HG02981 (cell line): ENCODE measurements around the gene ZG16.

ENCODE experiments used
- ATAC-seq: cut with Tn5 transposase; IDR thresholded peaks from one replicate; pipeline ENCODE4 v1.9.1; 2021; ENCODE audit warnings: mild to moderate bottlenecking, moderate library complexity; ENCODE audit not compliant: unreplicated experiment

Gene ZG16

DNA sequence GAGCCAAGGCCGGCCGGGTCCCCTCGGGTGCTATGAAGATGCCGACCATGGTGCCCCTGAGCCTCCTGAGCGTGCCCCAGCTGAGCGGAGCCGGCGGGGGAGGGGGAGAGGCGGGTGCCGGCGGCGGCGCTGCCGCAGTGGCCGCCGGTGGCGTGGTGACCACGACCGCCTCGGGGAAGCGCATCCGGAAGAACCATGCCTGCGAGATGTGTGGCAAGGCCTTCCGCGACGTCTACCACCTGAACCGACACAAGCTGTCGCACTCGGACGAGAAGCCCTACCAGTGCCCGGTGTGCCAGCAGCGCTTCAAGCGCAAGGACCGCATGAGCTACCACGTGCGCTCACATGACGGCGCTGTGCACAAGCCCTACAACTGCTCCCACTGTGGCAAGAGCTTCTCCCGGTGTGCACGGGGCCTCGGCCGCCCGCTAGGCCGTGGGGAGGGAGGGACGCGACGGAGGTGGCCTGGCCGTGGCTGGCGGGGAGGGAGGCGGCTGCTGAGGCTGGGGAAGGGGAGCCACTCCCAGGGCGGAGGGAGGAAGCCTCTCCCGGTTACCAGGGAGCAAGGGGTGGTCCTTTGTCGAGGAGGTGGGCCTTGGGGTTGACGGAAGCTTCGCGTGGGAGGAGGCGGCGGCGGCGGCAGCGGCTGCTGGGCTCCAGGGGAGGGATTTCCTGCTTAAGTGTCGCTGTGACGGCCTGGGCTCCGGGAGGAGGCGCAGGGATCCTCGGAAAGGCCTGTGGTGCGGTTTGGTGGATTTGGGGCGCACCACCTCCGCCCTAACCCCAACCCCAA lies 29.6 kb downstream of the ZG16 start:
- ATAC-seq, result no peak

- ATAC-seq, result no peak
Observed at GRCh38 chr16:29808219-29808900, 30.3 kb downstream of the ZG16 start.

DNA sequence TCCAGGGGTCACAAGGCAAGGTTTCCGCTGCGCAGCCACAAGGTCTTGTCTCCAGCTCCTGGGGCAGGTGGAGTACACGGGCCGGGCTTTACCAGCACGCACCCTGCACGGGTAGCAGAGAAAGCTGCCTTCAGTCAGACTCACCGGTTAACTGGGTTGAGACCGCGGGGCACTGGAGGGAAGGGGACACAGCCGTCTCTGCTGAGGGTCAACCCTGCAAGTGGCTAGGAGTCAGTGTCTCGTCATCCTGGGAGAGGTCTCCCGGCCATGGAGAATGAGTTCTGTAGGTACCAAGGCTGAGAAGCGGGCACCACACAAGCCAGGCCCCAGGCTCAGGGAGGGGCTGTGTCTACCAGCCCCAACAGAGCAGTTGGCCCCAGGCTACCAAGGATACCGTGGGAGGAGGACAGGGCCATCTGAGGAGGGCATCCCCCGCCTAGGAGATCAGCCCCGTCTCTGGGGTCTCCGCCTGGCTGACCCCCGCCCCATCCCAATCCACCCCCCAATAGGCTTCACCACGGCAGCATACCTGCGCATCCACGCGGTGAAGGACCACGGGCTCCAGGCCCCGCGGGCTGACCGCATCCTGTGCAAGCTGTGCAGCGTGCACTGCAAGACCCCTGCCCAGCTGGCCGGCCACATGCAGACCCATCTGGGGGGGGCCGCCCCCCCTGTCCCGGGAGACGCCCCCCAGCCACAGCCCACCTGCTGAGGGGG lies 31.1 kb downstream of the ZG16 start:
- no peak for ATAC-seq

DNA sequence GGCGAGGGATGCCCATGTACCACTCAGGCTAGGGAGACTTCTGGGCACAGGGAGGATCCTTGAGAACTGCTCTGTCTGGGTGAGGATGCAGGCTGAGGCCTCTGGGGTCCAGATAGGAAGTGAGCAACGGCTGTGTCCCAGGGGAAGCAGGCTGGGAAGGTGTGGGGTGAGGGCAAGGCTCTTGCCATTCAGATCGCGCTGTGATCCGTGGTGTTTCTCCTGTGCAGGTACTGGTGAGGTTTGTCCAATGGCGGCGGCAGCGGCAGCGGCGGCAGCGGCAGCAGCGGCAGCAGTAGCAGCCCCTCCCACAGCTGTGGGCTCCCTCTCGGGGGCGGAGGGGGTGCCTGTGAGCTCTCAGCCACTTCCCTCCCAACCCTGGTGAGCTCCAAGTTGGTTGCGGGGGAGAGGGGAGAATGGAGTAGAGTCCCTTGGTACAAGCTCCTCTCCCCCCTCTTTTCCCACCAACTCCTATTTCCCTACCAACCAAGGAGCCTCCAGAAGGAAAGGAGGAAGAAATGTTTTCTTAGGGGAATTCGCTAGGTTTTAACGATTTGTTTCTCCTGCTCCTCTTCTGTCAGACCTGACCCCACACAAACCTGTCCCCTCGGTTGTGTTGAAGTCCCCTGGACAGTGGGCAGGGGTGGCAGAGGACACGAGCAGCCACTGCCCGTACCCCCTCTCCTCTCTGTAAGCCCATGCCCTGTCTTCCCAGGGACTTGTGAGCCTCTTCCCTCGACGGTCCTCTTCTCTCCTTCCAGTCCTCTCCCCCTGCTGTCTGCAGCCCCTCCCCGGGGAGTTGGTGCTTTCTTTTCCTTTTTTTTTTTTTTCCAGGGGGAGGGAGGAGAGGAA lies 32.0 kb downstream of the ZG16 start:
- ATAC-seq, result no peak

DNA sequence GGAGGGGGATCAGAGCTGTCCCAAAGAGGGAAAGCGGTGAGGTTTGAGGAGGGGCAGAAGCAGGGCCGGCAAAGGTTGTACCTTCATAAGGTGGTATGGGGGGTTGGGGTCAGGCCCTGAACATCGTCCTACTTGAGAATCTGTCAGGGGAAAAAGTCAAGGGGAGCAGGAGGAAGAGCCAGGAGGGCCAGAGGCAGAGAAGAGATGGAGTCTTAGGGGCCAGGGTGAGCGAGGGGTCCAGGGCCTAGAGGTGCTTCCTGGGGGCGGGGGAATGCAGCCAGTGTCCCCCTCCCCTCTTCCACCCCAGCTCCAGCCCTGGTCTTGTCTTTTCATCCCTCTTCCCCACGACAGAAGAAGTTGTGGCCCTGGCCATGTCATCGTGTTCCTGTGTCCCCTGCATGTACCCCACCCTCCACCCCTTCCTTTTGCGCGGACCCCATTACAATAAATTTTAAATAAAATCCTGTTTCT lies 32.7 kb downstream of the ZG16 start:
- no peak for ATAC-seq

- ATAC-seq, result peak; percentile 34
Observed at GRCh38 chr16:29811170-29811895, 33.3 kb downstream of the ZG16 start.

GRCh38 chr16:29811896-29812665 lies 34.0 kb downstream of the ZG16 start, which contains the start of gene PRRT2:
Gene PRRT2 (plus strand): TSS chr16:29812193. CDS start chr16:29813055, 862 bp downstream.
- no peak for ATAC-seq

DNA sequence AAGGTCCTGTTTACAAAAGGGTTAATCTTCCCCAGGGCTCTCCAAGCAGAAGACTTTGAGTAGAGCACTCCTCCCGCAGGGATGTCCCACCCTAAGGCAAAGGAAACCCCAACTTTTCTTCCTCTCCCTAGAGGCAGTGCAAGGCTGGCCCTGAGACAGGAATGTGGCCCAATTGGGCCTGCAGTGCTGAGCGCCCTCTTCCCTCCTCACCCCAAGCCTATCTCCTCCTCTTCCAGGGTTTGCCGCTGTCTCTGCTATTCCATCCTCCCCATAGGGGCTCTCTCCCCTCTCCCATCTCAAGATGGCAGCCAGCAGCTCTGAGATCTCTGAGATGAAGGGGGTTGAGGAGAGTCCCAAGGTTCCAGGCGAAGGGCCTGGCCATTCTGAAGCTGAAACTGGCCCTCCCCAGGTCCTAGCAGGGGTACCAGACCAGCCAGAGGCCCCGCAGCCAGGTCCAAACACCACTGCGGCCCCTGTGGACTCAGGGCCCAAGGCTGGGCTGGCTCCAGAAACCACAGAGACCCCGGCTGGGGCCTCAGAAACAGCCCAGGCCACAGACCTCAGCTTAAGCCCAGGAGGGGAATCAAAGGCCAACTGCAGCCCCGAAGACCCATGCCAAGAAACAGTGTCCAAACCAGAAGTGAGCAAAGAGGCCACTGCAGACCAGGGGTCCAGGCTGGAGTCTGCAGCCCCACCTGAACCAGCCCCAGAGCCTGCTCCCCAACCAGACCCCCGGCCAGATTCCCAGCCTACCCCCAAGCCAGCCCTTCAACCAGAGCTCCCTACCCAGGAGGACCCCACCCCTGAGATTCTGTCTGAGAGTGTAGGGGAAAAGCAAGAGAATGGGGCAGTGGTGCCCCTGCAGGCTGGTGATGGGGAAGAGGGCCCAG lies 34.9 kb downstream of the ZG16 start:
- ATAC-seq, result no peak

- ATAC-seq, result no peak
Observed at GRCh38 chr16:29813644-29814562, 35.8 kb downstream of the ZG16 start.

DNA sequence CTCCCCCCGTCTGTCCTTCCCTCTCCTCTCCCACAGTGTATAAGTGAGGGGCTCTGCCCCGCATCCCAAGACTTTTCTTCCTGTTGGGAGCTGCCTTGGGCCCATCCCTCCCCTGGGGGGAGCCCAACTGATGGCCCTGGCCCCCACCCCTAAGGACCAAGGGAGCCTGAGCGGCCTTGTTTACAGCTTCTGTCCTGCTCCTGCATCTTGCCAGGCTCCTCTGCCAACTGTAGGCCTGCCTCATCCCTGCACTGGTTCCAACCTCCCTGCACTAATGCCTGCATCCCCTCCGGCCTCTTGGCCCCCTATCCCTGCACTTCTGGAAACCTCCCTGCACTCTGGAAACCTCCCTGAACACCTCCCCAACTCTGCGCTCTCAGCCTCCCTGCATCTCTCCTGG lies 36.5 kb downstream of the ZG16 start:
- ATAC-seq, result no peak

DNA sequence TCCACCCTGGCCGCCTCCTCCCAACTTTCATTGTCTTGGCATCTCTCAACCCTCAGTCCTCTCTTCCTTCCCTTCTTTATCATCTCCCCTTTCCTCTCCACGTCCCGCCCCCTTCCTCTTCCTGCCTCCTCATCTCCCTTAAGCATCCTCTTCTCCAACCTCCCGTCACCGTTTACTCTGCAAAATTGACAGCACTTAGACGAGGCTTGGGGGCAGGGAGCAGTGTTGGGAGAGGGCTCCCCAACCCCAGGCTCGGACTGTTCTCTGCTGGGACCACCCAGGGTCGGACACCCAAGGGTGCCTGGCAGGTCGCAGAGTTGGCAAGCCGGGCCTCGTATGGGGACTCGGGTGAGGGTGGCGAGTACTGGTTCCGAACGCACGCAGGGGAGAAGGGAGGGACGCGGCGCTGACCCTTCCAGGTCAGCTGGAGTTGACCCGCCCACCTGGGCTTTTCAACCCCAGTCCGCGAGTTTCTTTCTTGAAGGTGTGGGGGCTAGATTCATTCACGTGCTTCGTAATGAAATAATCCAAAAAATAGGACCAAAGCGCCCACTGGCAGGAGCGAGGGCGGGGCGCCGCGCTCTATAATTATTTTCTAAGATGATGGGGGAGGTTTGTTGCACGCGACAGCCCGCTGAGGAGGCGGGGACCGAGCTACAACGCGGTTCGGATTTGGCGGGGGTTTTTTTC lies 37.1 kb downstream of the ZG16 start:
- no peak for ATAC-seq

DNA sequence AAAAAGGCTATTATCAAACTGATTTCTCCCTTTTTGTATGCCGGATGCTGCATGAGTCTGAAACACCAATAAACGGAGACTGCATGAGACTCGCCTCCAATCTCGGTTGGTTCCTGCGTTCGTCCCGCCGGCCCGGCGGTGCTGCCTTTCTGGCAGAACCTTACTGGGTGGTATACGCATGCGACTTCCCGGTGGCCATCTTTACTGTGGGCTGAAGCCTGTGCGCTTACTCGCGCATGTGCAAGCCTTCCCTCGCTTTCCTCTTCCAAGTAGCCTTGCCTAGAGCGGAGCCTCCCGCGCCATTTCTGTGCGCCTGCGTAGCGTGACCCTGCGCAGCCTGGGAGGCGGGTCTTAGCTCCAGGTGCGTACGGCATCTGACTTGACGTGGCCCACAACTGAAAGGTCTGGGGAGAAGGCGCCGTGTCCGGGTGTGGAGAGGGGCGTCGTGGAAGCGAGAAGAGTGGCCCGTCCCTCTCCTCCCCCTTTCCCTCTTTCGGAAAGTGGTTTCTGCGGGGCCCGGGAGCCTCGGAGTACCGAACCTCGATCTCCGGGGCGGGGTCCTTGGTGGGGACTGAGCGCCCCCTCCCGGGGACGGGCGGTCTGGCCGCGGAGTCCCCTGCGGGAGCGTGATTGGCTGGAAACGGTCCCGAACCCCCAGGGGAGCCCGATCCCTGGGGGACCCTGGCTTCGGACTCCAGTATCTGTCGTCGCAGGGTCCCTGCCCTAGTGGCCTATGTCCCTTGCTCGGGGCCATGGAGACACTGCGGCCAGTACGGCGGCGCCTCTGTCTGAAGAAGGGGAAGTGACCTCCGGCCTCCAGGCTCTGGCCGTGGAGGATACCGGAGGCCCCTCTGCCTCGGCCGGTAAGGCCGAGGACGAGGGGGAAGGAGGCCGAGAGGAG lies 38.0 kb downstream of the ZG16 start, which contains the start of gene PAGR1:
PAGR1 (plus strand) TSS at position 360 of the 901 bp plus-strand sequence; CDS start at position 734, 374 bp downstream.
- peak; percentile 48 for ATAC-seq

DNA sequence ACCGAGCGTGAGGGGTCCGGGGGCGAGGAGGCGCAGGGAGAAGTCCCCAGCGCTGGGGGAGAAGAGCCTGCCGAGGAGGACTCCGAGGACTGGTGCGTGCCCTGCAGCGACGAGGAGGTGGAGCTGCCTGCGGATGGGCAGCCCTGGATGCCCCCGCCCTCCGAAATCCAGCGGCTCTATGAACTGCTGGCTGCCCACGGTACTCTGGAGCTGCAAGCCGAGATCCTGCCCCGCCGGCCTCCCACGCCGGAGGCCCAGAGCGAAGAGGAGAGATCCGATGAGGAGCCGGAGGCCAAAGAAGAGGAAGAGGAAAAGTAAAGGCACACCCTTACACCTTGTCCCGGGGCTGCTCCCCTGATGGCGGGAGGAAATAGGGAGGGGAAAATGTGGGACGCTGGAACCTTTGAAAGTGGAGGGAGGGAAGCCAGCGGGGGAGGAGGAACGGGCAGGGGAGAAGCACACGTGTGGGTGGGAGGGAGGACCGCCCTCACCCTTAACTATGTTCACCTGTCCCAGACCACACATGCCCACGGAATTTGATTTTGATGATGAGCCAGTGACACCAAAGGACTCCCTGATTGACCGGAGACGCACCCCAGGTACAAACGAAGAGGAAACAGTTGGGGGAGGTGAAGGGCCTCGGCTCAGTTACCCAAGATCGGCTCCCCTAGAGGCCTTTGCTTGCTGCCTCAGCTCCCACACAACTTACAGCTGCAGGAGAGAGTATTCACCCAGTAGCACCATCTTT lies 38.8 kb downstream of the ZG16 start:
- ATAC-seq, result peak; percentile 4

- ATAC-seq, result no peak
Observed at GRCh38 chr16:29818082-29818481, 40.0 kb downstream of the ZG16 start.

GRCh38 chr16:29819506-29819905 lies 41.5 kb downstream of the ZG16 start:
- no peak for ATAC-seq
